Stimulated activated CD8-positive, alpha-beta memory T cell treated with anti-CD3 and anti-CD28 coated beads, Interleukin-7, amount 100 ng/mL, for 4 hours (primary cell): ENCODE results near the gene UBE2H.

Experiments used
- DNase-seq, 2 donors: peaks; one replicate each; pipeline ENCODE4 v3.0.0-alpha.2; 2020; ENCODE audit warnings: low read depth in 2 of 2

The UBE2H gene

DNA sequence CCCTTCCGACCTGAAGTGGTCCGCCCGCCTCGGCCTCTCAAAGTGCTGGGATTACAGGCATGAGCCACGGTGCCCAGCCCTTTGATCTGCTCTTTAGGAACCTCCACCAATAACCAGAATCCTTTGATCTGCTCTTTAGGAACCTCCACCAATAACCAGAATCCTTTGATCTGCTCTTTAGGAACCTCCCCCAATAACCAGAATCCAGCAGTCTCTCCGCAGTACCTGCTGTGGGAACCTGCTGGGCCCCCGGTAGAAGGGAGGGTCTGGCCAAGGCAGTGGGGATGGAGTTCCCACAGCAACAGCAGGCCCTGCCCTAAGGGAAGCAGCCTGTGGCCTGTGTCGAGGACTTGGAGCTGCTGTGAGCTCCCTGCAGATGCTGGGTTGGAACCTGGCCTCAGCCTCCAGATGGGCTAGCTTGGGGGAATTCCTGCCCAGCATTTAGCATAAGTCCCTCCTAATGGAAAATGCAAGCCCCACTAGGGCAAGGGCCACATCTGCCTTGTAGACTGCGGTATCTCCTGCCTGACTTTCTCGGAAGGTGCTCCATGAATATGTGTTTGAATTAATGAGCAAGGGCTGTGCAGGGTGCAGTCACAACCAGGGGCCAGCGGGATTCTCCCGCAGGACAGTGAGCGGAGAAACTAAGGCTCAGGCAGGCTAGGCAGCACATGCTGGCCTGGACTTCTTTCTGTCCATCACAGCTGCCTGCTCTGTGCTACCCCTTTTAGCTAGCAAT lies 165.8 kb downstream of the UBE2H start:
- no peak for DNase-seq

DNA sequence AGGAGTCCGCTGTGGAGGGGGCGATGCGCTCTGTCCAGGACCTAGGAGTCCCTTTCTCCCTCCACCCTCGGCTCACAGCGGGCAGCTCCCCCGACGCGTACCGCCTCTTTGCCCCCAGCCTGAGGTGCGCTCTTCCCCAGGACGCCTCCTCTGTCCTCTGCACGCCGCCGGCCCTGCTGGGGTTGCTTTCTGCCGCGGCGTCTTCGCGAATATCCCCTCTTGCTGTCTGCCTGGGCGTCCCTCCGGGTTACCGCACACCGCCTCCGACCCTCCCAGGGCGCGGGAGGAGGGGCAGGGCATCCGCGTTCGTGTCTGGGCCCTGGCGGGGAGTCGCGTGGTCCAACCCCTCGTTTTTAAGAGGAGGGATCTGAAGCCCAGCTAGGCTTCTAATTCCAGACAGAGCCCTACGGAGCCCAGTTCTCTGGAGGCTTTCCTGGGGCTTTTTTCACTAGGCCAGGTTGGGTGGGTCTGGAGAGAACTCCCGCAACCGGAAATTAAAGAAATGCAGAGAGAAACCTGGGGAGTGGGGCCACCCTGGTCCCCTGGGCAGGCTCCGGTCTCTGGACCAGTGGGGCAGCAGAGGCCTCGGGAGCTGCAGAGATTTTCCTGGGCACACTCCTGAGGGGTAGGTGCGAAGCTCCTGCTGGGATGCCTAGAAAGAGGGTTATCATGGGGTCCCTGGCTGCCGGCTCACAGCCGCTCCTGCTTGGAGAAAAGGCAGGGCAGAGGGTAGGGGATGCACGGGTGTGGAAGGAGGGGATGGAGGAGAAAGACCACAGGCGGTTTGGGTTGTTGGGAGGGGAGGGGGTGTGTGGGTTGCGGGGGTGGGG lies 166.9 kb downstream of the UBE2H start:
- no peak for DNase-seq

GRCh38 chr7:129784783-129785684 lies 167.7 kb downstream of the UBE2H start:
- no peak for DNase-seq

DNA sequence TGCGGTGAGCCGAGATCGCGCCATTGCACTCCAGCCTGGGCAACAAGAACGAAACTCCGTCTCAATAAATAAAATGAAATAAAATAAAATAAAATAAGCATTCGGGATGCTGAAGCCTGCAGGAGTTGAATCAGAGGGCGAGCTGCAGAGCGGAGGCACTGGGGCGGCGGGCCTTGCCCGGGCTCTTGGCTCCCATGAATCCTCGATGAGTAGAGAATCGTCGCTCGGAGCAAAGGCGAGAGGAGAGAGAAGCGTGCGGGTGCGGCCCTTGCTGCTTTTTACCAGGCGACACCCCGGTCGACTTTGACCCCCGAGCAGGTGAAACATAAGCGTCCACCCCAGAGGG lies 168.3 kb downstream of the UBE2H start:
- no peak for DNase-seq

DNA sequence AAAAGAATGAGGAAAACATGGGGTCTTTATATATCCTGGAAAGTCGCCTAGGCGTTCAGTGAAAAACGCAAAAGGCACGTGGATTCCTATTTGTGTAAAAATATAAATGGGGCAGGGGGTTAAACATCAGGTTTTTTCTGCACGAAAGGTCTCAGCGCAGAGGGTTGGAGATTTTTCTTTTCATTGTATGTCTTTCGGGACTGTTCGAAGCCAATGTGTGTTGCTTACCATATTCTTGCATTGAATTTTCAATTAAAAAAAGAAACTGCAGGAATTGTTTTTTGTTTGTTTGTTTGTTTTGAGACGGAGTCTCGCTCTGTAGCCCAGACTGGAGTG lies 169.2 kb downstream of the UBE2H start:
- DNase-seq, result no peak

- DNase-seq, result no peak
Observed at GRCh38 chr7:129782818-129783583, 169.8 kb downstream of the UBE2H start.

- no peak for DNase-seq
Observed at GRCh38 chr7:129781928-129782817, 170.6 kb downstream of the UBE2H start.

GRCh38 chr7:129780974-129781927 lies 171.5 kb downstream of the UBE2H start:
- DNase-seq, result no peak
